HG02973 (cell line): ENCODE measurements around the gene CAMP.

Source experiments
- ATAC-seq: cut with Tn5 transposase; IDR thresholded peaks from one replicate; pipeline ENCODE4 v1.9.1; 2021; ENCODE audit warnings: moderate library complexity; ENCODE audit not compliant: unreplicated experiment

CAMP gene

GRCh38 chr3:48214225-48214624 lies 9.1 kb upstream of the CAMP start:
- ATAC-seq, result no peak

GRCh38 chr3:48215019-48215418 lies 8.3 kb upstream of the CAMP start:
- no peak for ATAC-seq

GRCh38 chr3:48215466-48215865 lies 7.8 kb upstream of the CAMP start:
- no peak for ATAC-seq

GRCh38 chr3:48215876-48216275 lies 7.4 kb upstream of the CAMP start:
- no peak for ATAC-seq

GRCh38 chr3:48217449-48217848 lies 5.8 kb upstream of the CAMP start:
- ATAC-seq, result no peak

- no peak for ATAC-seq
Measured at GRCh38 chr3:48218537-48218936, 4.8 kb upstream of the CAMP start.

- no peak for ATAC-seq
Measured at GRCh38 chr3:48219543-48219942, 3.8 kb upstream of the CAMP start.

- ATAC-seq, result no peak
Measured at GRCh38 chr3:48220746-48221145, 2.5 kb upstream of the CAMP start.

- ATAC-seq, result no peak
Measured at GRCh38 chr3:48225587-48225986, 2.3 kb downstream of the CAMP start.

- no peak for ATAC-seq
Measured at GRCh38 chr3:48226939-48227338, 3.6 kb downstream of the CAMP start.

GRCh38 chr3:48232232-48232631 lies 8.9 kb downstream of the CAMP start:
- no peak for ATAC-seq

GRCh38 chr3:48232734-48233133 lies 9.4 kb downstream of the CAMP start:
- no peak for ATAC-seq

GRCh38 chr3:48233542-48233941 lies 10.2 kb downstream of the CAMP start:
- ATAC-seq, result no peak

- no peak for ATAC-seq
Measured at GRCh38 chr3:48236531-48236930, 13.2 kb downstream of the CAMP start.

- no peak for ATAC-seq
Measured at GRCh38 chr3:48238531-48239085, 15.3 kb downstream of the CAMP start.

GRCh38 chr3:48240000-48240963 lies 17.0 kb downstream of the CAMP start:
- no peak for ATAC-seq

GRCh38 chr3:48241796-48242455 lies 18.6 kb downstream of the CAMP start:
- ATAC-seq, result no peak

- ATAC-seq, result no peak
Measured at GRCh38 chr3:48243886-48244285, 20.6 kb downstream of the CAMP start.

GRCh38 chr3:48244461-48244860 lies 21.2 kb downstream of the CAMP start:
- ATAC-seq, result no peak

GRCh38 chr3:48245136-48245535 lies 21.8 kb downstream of the CAMP start:
- no peak for ATAC-seq

- ATAC-seq, result no peak
Measured at GRCh38 chr3:48247401-48247811, 24.1 kb downstream of the CAMP start.
